ENCODE measurements around the gene LILRB3. TPM values are rescaled to one million over a fixed set of nuclear protein-coding genes. Genes with fewer than 3 reads are reported as not detected.
A peak's percentile ranks its signal among the peaks of the same experiment; 100 is the strongest.
"Not testable (repeated sequence)": the region's sequence is repeated elsewhere in the genome, so short reads cannot be mapped to it uniquely, and the experiment has no call there.

Gene LILRB3
- total RNA-seq, 1 donor from 2014 or later = not detected

GRCh38 chr19:54172471-54173358, 50.1 kb downstream of the LILRB3 start, which contains the start of gene TMC4:
TSS of gene TMC4 (minus strand) at chr19:54173160. CDS start at chr19:54173117, 43 bp downstream.
- no peak for FAIRE-seq
- peak in 1 of 2 donors; percentile 44 for DNase-seq (ENCODE audit: low spot score in 2 of 2)

GRCh38 chr19:54171736-54172431, 50.9 kb downstream of the LILRB3 start:
- not testable (repeated sequence) for DNase-seq (ENCODE audit: low spot score in 2 of 2)

GRCh38 chr19:54169149-54169740, 53.6 kb downstream of the LILRB3 start:
- no peak for DNase-seq (ENCODE audit: low spot score in 2 of 2)
- no peak for FAIRE-seq

More at GRCh38 chr19:54171736-54172431, 50.9 kb downstream of the LILRB3 start:
- FAIRE-seq = not testable (repeated sequence)

GRCh38 chr19:54168174-54168917, 54.5 kb downstream of the LILRB3 start:
- FAIRE-seq = no peak
- DNase-seq (ENCODE audit: low spot score in 2 of 2) = peak; percentile 82 to 95

Small RNA genes lying within 50 kb of the gene (small RNA-seq; reads per million reads assigned to genes)
- not detected for gene RNU6-1307P

Other genes starting within 250 kb of the LILRB3 start
- gene CACNG6, start 231.4 kb downstream of the LILRB3 start, total RNA-seq = under 0.01 TPM
- not detected for gene VSTM1, start 159.1 kb downstream of the LILRB3 start, total RNA-seq
- gene TARM1, start 141.6 kb downstream of the LILRB3 start, total RNA-seq = not detected
- not detected for gene OSCAR, start 122.2 kb downstream of the LILRB3 start, total RNA-seq
- 9.4 TPM for gene NDUFA3, start 120.2 kb downstream of the LILRB3 start, total RNA-seq
- gene TFPT, start 107.3 kb downstream of the LILRB3 start, total RNA-seq = 6.5 TPM
- 25.3 TPM for gene PRPF31, start 107.3 kb downstream of the LILRB3 start, total RNA-seq
- gene CNOT3, start 85.2 kb downstream of the LILRB3 start, total RNA-seq = 3.7 TPM
- 7.3 TPM for gene LENG1, start 63.3 kb downstream of the LILRB3 start, total RNA-seq
- gene TMC4, start 49.8 kb downstream of the LILRB3 start, total RNA-seq = not detected
- 18.3 TPM for gene MBOAT7, start 33.4 kb downstream of the LILRB3 start, total RNA-seq
- gene TSEN34, start 31.7 kb downstream of the LILRB3 start, total RNA-seq = 33.4 TPM
- gene RPS9, start 22.1 kb downstream of the LILRB3 start, total RNA-seq = 2,066 TPM
- gene LILRA6, start 19.8 kb upstream of the LILRB3 start, total RNA-seq = under 0.01 TPM
- under 0.01 TPM for gene LILRB5, start 34.3 kb upstream of the LILRB3 start, total RNA-seq
- gene LILRB2, start 58.1 kb upstream of the LILRB3 start, total RNA-seq = not detected
- 0.82 TPM for gene LILRA5, start 90.2 kb upstream of the LILRB3 start, total RNA-seq
- under 0.01 TPM for gene LILRA4, start 116.2 kb upstream of the LILRB3 start, total RNA-seq
- gene LAIR1, start 141.9 kb upstream of the LILRB3 start, total RNA-seq = 1.6 TPM
- 65.2 TPM for gene TTYH1, start 192.5 kb upstream of the LILRB3 start, total RNA-seq
- gene LENG8, start 226.2 kb upstream of the LILRB3 start, total RNA-seq = 17.1 TPM
- 4.5 TPM for gene LENG9, start 240.8 kb upstream of the LILRB3 start, total RNA-seq